Measurements from ENCODE around the gene ZNF532. TPM values are rescaled to one million over a fixed set of nuclear protein-coding genes. Genes with fewer than 3 reads are reported as not detected.

Gene ZNF532
- total RNA-seq, 4 donors from 2014 or later, result 3.9 to 188 (median 12.7) TPM

DNA sequence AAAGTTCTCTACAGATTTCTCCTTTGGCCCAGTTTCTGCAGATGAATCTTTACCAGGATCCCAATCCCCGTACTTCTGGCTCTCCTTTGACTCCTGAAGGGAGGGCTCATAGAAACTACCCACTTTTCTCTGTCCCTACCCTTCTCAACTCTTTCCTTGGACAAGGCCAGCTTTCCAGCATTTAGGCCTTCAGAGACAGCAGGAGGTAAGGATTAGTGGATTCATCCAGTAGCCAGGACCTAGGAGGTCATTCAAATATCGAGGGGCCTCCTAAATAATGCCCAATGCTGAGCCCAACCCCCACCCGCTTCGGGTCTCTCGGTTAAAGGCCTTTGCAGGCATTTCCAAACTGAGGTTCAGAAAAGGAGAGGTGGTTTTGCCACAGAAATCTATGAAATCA is 4.8 kb upstream of the ZNF532 start:
- H3K36me3 ChIP-seq, result no peaks in the 10 kb centered on the region
- no peak for DNase-seq
- H3K9me3 ChIP-seq, result no peaks in the 10 kb centered on the region
- no peak for TF ChIP-seq POLR2A (IDR thresholded peaks at IDR 0.05)
- TF ChIP-seq, protein P1, sequence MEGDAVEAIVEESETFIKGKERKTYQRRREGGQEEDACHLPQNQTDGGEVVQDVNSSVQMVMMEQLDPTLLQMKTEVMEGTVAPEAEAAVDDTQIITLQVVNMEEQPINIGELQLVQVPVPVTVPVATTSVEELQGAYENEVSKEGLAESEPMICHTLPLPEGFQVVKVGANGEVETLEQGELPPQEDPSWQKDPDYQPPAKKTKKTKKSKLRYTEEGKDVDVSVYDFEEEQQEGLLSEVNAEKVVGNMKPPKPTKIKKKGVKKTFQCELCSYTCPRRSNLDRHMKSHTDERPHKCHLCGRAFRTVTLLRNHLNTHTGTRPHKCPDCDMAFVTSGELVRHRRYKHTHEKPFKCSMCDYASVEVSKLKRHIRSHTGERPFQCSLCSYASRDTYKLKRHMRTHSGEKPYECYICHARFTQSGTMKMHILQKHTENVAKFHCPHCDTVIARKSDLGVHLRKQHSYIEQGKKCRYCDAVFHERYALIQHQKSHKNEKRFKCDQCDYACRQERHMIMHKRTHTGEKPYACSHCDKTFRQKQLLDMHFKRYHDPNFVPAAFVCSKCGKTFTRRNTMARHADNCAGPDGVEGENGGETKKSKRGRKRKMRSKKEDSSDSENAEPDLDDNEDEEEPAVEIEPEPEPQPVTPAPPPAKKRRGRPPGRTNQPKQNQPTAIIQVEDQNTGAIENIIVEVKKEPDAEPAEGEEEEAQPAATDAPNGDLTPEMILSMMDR (IDR thresholded peaks at IDR 0.05), result no peak
- no peak overlapping the region for H3K4me3 ChIP-seq
- no peaks in the 10 kb centered on the region for H3K27me3 ChIP-seq
- peaks cover 0 to 21% (median 2%) of the 10 kb centered on the region in 4 donors for H3K4me1 ChIP-seq
- H3K27ac ChIP-seq, result no peak overlapping the region

GRCh38 chr18:58860747-58861231 is 3.9 kb upstream of the ZNF532 start:
- Histone ChIP-seq H3K27ac (peak overlapping the region in 1 of 4 donors; percentile 8), H3K27me3 (no peaks in the 10 kb centered on the region), H3K36me3 (no peaks in the 10 kb centered on the region), H3K4me1 (peaks cover 0 to 30% (median 2%) of the 10 kb centered on the region in 4 donors), H3K9me3 (no peaks in the 10 kb centered on the region), H3K4me3 (no peak overlapping the region)
- TF ChIP-seq, protein P1 (IDR thresholded peaks at IDR 0.05), result no peak
- no peak for TF ChIP-seq POLR2A (IDR thresholded peaks at IDR 0.05)
- DNase-seq, result no peak

- H3K27me3 ChIP-seq, result no peaks in the 10 kb centered on the region
- no peak overlapping the region for H3K4me3 ChIP-seq
- peaks cover 0 to 31% (median 2%) of the 10 kb centered on the region in 4 donors for H3K4me1 ChIP-seq
- TF ChIP-seq, protein P1 (IDR thresholded peaks at IDR 0.05), result no peak
- no peak for TF ChIP-seq POLR2A (IDR thresholded peaks at IDR 0.05)
- H3K36me3 ChIP-seq, result no peaks in the 10 kb centered on the region
- no peaks in the 10 kb centered on the region for H3K9me3 ChIP-seq
- DNase-seq, result no peak
- no peak overlapping the region for H3K27ac ChIP-seq
These were observed 3.3 kb upstream of the ZNF532 start for GRCh38 chr18:58861353-58861752.

GRCh38 chr18:58861861-58862301 is 2.8 kb upstream of the ZNF532 start:
- no peak overlapping the region for H3K4me3 ChIP-seq
- H3K9me3 ChIP-seq, result no peaks in the 10 kb centered on the region
- TF ChIP-seq, protein P1 (IDR thresholded peaks at IDR 0.05), result no peak
- TF ChIP-seq POLR2A (IDR thresholded peaks at IDR 0.05), result no peak
- DNase-seq, result peak in 1 of 3 donors; percentile 8
- no peaks in the 10 kb centered on the region for H3K27me3 ChIP-seq
- peaks cover 0 to 31% (median 2%) of the 10 kb centered on the region in 4 donors for H3K4me1 ChIP-seq
- no peak overlapping the region for H3K27ac ChIP-seq
- H3K36me3 ChIP-seq, result no peaks in the 10 kb centered on the region

GRCh38 chr18:58862356-58862755 is 2.3 kb upstream of the ZNF532 start:
- Histone ChIP-seq H3K4me1 (peaks cover 0 to 31% (median 2%) of the 10 kb centered on the region in 4 donors), H3K4me3 (peak overlapping the region in 2 of 4 donors; percentile 58 to 62), H3K9me3 (no peaks in the 10 kb centered on the region), H3K36me3 (no peaks in the 10 kb centered on the region), H3K27ac (peak overlapping the region; percentile 86 to 95 (median 90)), H3K27me3 (no peaks in the 10 kb centered on the region)
- DNase-seq, result peak in 1 of 3 donors; percentile 34
- TF ChIP-seq POLR2A (IDR thresholded peaks at IDR 0.05), result no peak
- TF ChIP-seq, protein P1 (IDR thresholded peaks at IDR 0.05), result no peak

Data from Peyer's patch (tissue), 4 donors.